ENCODE measurements around the gene S100A4.
A peak's percentile ranks its signal among the peaks of the same experiment; 100 is the strongest.

GRCh38 chr1:153532769-153533599 is 12.6 kb downstream of the S100A4 start:
- TF ChIP-seq CTCF (IDR thresholded peaks at IDR 0.05) (peak; percentile 44 to 62 (median 55)), POLR2A (IDR thresholded peaks at IDR 0.05) (no peak)
